GM18505 (cell line): ENCODE data around the gene SNRPD2.

Source experiments
- ATAC-seq: cut with Tn5 transposase; IDR thresholded peaks from one replicate; pipeline ENCODE4 v1.9.1; 2021; ENCODE audit not compliant: unreplicated experiment
- POLR2A ChIP-seq: IDR thresholded peaks from 4 replicates; pipeline ENCODE4 v1.6.1; 2011; ENCODE audit warnings: borderline replicate concordance; ENCODE audit not compliant: insufficient read depth, insufficient read length; ENCODE audit errors: extremely low read depth

The SNRPD2 gene

DNA sequence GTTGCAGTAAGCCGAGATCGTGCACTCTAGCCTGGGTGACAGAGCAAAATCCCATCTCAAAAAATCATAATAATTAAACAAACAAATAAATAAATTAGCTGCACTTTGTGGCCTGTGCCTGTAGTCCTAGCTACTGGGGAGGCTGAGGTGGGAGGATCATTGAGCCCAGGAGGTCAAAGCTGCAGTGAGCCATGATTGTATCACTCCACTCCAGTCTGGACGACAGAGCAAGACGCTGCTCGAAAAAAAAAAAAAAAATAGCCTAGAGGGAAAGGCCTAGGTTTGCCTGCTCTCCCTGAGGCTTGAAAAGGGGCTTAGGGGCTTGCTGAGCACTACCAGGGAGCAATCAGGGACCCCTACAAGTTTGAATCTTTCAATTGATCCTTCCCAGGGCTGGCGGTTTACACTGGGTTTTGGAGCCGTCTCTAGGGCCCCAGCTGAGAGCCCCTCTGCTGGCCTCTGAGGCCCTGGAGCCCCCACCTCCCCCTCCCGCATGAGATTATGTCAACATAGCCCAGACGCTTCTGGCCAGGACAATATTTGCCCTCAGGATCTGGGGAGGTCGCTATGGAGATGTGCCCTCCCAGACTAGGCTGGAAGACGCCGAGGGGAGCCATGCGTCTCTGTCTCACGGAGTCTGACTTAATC is 34.1 kb downstream of the SNRPD2 start:
- no peak for ATAC-seq
- no peak for TF ChIP-seq POLR2A

DNA sequence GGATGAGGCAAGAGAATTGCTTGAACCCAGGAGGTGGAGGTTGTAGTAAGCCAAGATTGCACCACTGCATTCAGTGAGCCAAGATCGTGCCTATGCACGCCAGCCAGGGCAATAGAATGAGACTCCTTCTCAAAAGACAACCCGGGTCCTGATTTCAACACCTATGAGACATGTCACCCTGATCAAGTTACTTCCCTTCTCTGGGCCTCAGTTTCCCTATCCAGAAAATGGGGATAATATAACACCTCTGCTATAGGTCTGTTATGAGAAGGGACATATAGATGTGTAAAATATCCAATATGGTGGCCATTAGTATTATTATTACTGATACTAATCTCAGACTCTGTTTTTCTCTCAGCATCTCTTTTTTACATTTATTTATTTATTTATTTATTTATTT is 36.7 kb downstream of the SNRPD2 start:
- TF ChIP-seq POLR2A, result no peak
- no peak for ATAC-seq

DNA sequence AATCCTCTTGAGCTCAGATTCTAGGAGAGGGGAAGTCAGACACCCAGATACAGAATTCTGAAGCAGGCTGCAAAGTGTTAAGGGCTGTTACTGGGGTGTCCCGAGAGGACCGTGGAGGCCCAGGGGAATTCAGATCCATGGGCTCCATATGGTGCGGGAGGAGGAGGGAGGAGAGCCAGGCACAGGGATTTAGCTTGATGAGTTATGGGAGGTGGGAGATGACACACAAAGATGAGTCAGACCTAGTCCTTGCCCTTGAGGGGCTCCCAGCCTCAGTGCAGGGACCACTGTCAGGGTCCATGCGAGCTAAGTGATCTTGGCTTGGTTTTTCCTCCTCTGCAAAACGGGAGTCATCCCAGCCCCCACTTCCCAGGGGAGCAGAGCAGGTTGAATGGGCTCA is 38.1 kb downstream of the SNRPD2 start:
- no peak for ATAC-seq
- TF ChIP-seq POLR2A, result no peak

DNA sequence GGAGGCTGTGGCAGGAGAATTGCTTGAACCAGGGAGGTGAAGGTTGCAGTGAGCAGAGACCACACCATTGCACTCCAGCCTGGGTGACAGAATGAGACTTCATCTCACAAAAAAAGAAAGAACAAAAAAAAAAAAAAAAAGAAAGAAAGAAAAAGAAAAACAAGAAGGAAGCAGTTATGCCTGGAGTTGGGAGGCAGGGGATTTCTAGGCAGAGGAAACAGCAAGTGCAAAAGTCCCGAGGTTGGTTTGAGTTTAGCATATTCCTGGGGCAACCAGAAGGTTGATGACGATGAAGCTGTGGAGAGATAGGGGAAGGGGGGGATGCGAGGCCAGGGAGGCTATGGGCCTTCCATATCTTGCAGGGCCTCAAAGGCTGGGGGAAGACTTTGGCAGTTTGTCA is 41.0 kb downstream of the SNRPD2 start:
- TF ChIP-seq POLR2A, result no peak
- no peak for ATAC-seq

DNA sequence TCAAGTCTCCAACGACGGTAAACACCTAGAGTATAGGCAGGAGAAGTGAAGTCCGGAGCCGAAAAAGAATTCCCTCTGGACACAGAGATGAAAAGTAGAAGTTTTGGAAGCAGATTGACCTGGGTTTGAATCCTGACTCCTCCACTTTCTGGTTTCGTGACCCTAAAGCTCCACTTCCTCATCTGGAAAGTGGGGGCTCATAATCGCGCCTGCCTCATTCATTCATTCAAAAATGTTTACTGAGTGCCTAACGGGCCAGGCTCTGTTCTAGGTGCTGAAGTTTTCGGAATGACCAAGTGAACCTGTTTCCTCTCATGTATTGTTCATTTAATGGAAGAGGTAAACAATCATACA is 45.4 kb downstream of the SNRPD2 start:
- TF ChIP-seq POLR2A, result no peak
- ATAC-seq, result no peak

DNA sequence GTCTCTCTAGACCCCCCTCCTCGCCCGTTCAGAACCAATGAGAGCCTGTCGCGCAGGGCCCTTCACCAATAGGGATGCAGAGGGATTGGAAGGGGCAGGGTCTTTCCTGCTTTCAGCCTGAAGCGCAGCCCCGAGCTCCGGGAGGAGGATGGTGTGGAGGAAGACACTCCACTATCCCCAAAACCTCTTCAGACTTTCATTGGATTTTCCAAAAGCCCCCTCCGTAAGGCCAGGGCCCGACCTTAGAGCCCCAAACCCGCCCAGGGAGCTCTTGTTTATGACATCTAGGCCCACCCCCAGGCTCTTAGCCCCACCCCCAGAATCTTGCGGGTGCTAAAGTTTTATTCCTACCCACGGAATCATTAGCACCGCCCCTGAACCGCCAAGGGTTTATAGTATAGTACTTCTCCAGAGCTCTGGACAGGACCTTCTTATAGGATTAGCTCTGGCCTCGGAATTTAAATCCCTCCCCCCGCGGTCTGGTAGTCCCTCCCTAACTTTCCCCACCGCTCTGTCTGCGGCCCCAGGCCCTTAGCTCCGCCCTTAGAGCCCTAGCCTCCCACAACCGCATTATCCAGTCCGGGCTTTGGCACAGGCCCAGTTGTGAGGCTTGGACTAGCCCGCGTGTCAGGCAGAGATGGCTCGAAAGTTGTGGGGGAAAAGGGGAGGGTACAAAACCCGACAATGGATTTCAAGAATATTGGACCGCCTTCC is 46.0 kb downstream of the SNRPD2 start:
- no peak for TF ChIP-seq POLR2A
- no peak for ATAC-seq

DNA sequence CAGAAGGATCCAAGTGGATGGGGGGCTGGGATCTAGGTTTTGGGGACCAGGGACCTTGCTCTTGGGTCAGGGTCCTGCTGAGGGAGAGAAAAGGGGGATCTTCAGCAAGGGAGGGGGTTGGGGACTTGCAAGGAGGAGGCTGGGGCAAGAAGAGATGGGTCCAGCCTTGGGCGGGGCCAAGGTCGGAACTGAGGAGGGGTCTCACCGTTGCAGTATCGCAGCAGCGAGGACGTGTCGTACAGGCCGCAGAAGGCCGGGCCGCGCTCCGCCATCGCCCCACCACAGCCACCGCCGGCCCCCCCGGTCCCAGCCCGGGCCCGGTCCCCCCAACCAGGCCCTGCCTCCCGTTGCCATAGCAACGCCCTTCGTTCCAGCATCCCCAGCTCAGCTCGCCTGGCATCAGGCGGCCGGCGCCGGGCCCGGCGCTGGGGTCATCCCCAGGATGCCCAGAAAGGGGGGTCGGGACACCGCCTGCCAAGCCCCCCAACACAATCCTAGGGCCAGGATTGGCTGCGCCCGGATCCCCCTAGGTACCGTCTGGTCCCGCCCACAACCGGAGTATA is 46.6 kb downstream of the SNRPD2 start:
- no peak for TF ChIP-seq POLR2A
- ATAC-seq, result no peak

DNA sequence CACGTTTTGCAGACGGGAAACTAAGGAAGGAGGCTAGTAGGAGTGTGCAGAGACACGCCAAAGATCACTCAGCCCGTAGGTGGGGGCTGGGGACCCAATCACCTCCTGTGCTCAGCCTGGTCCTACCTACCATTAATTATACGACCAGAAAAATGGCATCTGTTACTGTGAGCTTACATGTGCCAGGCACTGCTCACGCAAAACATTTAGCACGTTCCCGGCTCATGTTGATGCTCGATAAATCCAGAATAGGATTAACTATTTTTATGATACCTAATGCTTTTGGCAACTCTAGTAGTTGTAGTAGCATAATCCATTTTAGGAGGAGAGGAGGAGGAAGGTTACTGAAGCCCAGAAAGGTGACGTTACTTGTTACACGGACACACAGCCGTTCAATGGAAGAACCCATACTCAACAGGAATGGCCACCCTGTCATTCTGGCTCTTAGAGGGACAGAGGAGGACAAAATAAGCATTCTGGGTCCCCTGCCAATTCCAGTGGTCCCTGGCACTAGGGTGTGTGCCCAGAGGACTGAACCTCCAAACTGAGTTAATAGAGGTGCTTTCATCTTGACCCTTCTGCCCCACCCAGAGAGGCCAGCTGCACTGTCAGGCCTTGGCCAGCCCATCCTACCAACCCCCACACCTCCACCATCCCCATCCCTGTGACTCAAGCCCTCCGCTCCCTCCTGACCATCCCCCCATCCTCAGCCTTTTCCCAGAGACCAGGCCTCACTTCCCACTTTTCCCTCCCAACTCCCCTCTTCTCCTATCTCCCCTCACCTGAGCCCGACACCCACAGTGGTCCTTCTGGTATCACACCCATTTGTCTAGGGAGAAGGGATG is 47.6 kb downstream of the SNRPD2 start:
- no peak for TF ChIP-seq POLR2A
- no peak for ATAC-seq

DNA sequence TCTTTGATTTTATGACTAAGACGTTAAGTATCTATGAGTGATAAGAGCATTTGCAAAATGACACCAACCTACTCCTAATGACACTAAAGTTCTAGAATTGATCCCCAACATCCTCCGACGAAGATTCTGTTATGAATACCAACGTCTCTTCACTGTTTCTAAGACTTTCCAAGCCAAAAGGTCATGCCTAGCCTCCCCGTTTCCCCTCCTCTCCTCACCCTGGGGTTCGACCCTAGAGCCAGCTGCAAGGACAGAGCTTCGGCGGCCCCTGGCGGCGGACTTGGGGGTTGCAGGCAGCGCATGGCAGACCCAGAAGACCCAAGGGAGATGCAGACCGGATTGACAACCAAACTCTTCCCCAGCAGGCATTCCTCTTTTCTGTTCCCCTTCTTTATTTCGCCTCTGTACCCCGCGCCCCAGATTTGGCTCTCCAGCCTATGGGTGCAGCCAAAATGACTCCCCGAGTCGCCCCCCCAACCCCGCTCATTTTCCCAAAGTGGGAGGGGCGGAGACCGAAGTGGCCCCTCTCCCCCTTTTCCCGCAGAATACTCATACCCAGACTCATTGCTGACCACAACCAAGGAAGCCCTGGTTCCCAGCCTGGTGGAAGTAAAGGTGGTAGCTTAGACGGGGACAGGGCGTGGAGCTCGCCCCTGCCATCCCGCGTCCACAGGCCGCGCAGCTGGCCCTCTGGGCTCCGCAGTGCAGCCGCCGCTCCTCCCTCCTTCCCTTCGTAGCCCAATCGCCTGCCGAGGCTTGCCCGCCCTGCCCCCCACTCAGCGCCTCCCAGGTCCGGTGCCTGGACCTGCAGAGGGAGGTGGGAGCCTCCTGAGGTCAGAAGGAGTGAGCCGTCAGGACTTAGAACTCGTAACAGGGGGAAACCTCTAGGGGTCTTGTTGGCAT is 48.5 kb downstream of the SNRPD2 start:
- TF ChIP-seq POLR2A, result no peak
- ATAC-seq, result no peak

DNA sequence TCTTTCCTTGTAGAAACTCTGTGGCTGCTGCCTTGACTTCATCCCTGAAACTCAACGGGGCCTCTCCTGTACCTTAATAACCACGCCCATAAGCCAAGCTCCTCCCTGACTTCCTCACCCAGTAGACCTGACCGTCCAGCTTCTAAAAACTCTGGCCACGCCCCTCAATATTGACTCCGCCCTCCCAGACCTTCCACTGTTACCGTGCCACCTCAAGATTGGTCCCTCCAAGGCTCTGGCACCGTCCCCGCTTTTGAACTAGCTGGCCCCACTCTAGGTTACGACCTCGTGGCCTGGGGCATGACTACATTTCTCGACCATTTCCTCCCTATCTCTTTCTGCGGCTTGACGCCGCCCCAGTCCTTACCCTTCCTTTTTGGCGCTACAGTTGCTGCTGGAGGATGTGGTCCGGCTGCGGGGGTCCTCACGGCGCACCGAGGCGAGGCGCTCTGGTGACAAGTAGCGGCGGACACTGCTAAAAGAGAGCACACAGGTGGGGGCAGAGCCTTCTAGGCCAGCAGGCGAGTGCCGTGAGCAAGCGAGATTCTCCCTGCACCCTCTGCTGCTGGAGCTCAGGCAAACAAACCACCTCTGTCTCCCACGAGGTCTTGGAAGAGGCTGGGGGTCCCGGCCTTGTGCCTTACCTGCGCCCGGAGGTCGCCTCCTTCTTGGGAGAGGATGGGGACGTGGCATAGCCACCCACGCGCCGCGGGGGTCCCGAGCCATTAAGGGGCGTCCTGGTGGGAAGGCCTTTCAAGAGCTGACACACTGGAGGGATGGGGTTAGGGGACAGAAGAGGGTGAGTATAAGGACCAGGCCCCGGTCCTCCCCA is 50.3 kb downstream of the SNRPD2 start:
- peak; percentile 36 for ATAC-seq
- TF ChIP-seq POLR2A, result peak; percentile 63

DNA sequence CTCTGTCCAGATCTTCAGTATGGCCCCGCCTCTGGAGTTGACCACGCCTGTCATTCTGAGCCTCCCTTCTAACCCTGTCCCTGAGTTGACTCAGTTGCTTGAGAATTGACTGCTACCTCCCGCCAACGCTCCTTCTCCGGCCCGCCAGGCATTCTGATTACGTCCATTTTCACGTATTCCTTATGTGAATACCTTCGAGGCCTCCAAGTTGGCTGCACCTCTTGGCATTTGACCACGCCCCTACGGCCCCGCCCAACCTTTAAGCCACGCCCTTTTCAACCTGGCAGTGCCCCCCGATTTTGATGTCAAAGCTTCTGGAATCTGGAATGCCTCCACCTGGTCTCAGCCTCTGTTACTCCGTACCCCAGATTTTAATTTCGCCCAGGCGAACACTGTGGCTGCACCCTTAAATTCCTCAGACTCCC is 50.9 kb downstream of the SNRPD2 start:
- ATAC-seq, result no peak
- no peak for TF ChIP-seq POLR2A
